GM19025 (cell line): ENCODE measurements around the gene MTERF2.

Experiments
- ATAC-seq: cut with Tn5 transposase; IDR thresholded peaks from one replicate; pipeline ENCODE4 v1.9.1; 2021; ENCODE audit warnings: mild to moderate bottlenecking, low read depth, moderate library complexity; ENCODE audit not compliant: unreplicated experiment

Gene MTERF2

DNA sequence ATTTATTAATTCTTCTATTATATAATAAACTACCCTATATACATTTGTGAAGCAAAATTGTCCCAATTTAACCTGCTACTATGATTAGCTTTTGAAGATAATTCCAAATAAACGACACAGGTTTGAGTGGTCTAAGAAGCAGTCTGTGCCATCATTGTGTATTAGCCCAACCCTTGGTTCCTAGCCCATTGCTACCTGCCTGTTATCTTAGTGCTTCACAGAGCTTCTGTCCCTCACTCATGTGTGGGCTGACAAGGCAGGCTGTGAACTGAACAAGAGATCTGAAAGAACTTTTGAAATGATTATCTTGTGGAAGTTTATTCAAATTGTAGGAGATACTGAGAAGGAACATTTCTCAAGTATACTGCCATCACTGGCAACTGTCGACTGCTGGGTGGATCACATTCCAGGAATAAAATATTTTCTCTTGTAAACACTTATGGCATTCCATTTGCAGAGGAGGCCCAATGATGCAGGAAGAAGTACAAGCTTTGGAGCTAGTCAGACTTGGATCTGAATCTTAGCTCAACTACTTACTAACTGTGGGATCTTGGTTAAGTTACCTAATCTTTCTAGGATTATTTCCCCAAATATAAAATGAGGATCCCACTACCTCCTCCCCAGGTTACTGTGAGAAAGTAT lies 7.8 kb upstream of the MTERF2 start:
- ATAC-seq = no peak

- no peak for ATAC-seq
These were observed 900 bp upstream of the MTERF2 start for GRCh38 chr12:106987846-106988245.

- ATAC-seq = no peak
These were observed 811 bp downstream of the MTERF2 start for GRCh38 chr12:106986135-106986534.

GRCh38 chr12:106985479-106985878 lies 1.5 kb downstream of the MTERF2 start:
- ATAC-seq = no peak

- no peak for ATAC-seq
These were observed 2.3 kb downstream of the MTERF2 start for GRCh38 chr12:106984588-106985137.

DNA sequence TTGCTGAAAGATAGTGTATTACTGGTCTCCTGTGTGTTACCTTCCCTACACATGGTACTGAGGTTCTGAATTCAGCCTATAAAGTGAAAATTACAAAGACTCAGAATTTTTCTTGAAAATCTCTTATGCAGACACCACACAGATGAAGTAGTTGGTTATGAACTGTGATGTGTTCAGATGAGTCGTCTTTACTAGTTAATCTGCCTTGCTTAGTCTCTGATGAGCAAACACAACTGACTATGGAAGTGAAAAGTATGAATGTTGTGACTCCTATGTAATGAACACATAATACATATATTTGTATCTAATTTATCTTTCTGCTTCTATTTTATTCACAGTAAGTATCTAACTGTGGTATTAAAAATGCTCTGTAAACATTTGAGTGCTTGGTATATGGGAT lies 4.7 kb downstream of the MTERF2 start:
- ATAC-seq = no peak

GRCh38 chr12:106981788-106982187 lies 5.2 kb downstream of the MTERF2 start:
- ATAC-seq = no peak

- ATAC-seq = no peak
These were observed 6.0 kb downstream of the MTERF2 start for GRCh38 chr12:106980944-106981343.

DNA sequence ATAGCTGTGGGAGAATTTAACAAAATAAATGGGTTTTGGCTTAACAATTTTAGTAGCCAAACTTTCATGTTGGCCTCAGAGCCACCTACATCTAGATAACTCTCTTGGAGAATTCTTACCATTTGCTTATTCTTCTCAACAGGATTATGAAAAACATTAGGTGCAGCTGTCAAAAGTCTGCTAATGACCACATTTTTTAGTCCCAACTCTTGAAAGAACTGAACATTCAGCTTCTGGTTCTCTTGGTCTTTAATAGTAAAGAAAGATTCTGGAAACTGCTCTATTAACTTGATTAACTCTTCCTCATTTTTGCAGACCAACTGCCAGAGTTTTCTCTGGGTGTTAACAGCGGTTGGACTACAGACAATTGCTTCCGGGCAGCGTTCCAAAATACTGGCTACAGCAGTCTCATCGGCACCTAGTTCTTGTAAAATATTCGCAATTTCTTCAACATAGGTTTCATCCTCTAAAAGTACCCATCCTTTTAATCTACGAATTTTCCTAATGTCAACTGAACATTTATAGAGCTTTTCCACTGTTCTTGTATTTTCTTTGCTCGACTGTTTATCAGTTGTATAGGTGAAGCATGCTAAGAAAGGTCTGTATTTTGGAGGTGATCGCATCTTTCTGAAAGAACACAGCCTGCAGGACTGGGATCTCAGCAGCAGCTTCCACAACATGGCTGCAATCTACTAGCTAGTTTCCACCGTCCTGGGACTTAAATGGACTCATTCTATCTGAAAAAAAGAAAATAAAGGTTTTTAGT lies 8.7 kb downstream of the MTERF2 start:
- ATAC-seq = no peak

- ATAC-seq = no peak
These were observed 10.3 kb downstream of the MTERF2 start for GRCh38 chr12:106976668-106977067.

DNA sequence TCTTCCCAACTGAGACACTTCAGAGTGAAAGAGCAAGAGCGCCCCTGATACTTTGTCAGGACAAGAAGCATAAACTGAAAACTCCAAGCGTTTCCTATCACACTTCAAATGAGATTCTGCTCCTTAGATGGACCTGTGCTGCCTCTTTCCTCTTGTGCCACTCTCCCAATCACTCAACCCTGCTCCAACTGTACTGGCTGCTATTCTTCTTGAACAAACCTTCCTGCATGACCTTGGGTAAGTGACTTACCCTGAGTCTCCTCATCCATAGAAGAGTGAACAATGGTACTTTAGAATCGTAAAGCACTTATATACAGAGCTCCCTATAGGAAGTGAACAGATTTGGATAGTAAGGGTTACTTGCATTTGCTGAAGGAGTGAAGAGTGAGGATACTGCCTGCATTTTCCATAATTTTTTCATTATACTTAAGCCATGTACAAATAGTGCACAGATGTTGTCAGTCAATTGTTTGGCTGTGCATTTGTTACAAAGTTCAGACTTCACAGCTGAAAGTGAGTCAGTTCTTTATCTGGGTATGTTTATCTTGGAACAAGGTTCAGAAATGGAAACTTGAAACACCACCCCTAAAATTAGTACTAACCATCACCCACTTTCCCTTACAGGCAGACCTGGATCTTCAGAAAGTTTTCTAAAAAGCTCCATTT lies 10.8 kb downstream of the MTERF2 start:
- no peak for ATAC-seq

- no peak for ATAC-seq
These were observed 11.8 kb downstream of the MTERF2 start for GRCh38 chr12:106975098-106975497.

GRCh38 chr12:106974511-106974910 lies 12.4 kb downstream of the MTERF2 start:
- no peak for ATAC-seq

DNA sequence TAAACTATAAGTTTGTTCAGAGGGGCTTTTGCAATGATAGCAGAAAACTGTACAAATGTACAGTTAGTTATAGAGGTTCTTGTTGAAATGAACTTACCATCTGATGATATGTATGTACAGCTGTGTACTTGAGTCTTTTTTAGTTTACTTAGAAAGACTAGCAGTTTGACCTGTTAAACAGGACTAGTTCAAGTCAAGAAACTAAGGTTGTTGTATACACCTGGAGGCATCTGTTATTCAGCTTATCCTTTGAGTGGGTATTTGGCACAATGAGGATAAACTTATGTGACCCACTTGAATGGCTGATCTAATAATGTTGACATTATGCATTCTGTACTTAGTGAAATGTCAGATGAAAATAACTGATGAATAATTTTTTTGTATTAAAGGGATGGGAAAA lies 13.4 kb downstream of the MTERF2 start:
- ATAC-seq = no peak

GRCh38 chr12:106971065-106971464 lies 15.9 kb downstream of the MTERF2 start:
- no peak for ATAC-seq

GRCh38 chr12:106964526-106964925 lies 22.4 kb downstream of the MTERF2 start:
- no peak for ATAC-seq

DNA sequence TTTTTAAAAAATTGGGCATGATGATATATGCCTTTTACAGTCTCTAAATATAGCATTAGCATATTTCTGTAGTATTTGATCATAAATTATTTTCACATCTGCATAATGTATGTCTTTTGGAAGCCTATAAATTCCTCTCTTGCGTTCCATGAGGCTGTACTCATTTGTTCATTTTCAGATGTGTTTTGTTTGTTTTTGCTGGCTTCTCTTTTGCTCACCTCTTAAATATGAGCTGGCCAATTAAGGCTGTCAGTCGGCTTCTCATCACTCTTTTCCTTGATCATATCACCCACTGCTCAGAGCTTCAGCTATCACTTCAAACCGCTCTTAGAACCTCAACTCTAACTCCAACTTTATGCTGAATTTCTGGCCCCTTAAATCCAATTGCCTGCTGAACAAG lies 24.7 kb downstream of the MTERF2 start:
- ATAC-seq = no peak

DNA sequence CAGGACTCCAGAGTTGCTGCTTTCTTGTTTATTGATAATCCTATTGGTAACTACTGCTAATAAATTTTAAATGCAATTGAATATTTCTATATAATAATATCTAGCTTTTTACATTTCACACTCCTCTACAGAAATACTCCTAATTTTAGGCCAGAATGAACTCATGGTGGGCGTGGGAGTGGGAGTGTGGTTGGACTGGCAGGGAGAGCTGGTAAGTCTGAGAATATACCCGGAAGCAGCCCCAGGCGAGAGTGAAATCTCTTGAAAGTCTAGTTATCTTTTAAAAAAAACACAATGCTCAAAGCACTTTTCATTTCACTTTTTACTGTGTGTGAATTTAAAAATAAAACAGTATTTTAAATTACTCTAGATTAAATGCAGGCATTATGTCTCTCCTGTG lies 26.5 kb downstream of the MTERF2 start:
- ATAC-seq = no peak

- ATAC-seq = no peak
These were observed 29.4 kb downstream of the MTERF2 start for GRCh38 chr12:106957583-106957982.

- peak; percentile 36 for ATAC-seq
These were observed 30.8 kb downstream of the MTERF2 start for GRCh38 chr12:106956048-106956578.

DNA sequence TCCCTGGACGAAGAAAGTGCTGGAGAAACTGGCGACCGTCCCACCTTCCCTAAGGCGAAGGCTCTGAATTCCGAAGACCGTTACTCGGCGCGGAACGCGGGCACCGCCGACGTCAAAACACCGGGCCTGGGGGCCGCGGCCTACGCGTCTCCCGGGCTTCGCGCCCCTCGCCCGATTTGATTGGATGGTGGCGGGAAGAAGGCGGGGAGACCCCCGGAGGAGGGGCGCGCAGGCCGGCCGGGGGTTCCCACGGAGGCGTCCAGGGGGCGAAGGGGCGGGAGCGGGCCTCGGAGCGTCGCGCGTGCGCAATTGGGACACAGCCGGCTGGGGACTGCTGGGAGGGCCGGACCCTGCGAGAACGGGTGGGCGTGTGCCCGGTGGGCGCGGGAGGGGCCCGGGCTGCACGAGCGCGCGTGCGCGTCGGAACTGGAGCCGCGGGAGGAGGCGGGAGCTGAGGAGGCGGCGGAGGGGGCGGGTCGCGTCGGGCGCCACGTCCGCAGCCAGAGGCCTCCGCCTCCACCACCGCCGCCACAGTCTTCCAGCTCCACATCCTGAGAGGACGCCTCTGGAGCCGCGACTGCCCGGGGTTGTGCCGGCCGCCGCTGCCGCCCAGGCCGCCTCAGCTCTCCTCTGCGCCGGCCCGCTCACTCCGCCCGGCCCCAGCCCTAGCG lies 31.4 kb downstream of the MTERF2 start, which contains the start of gene TMEM263:
Gene TMEM263 (plus strand): TSS at position 531 of the 671 bp plus-strand sequence. CDS start 11,210 bp downstream, outside the sequence.
- peak; percentile 74 for ATAC-seq
